HL-60 (cell line): Measurements from ENCODE around the gene ASTN2.

Source experiments
- CTCF ChIP-seq: IDR thresholded peaks from one replicate; pipeline ENCODE4 v1.5.1; 2011; ENCODE audit warnings: low read length, control low read depth, inconsistent platforms; ENCODE audit not compliant: insufficient read depth
- POLR2AphosphoS5 ChIP-seq: IDR thresholded peaks from 2 replicates; pipeline ENCODE4 v1.6.1; 2012; ENCODE audit warnings: low read depth

GRCh38 chr9:116786737-116787136 is 628.1 kb downstream of the ASTN2 start:
- no peak for TF ChIP-seq CTCF
- TF ChIP-seq POLR2AphosphoS5 = no peak
